Endothelial cell of umbilical vein (primary cell): Measurements from ENCODE around the gene DMBX1.

Experiments used
- EZH2 ChIP-seq: IDR thresholded peaks from 2 replicates; pipeline ENCODE4 v1.6.1; 2012; ENCODE audit warnings: borderline replicate concordance, low read depth, mild to moderate bottlenecking, moderate library complexity, low read length, inconsistent platforms; ENCODE audit not compliant: severe bottlenecking
- FOS ChIP-seq: IDR thresholded peaks from 2 replicates; pipeline ENCODE4 v1.6.1; 2011; ENCODE audit warnings: mild to moderate bottlenecking, low read length, moderate library complexity, borderline replicate concordance; ENCODE audit not compliant: insufficient read depth
- GATA2 ChIP-seq: IDR thresholded peaks from 2 replicates; pipeline ENCODE4 v1.7.0; 2011; ENCODE audit warnings: low read depth, mild to moderate bottlenecking, moderate library complexity, mixed read lengths, low read length; ENCODE audit not compliant: insufficient read length, insufficient read depth
- JUN ChIP-seq: IDR thresholded peaks from 2 replicates; pipeline ENCODE4 v1.6.1; 2011; ENCODE audit warnings: borderline replicate concordance, low read depth; ENCODE audit not compliant: insufficient read length, insufficient read depth
- POLR2A ChIP-seq: IDR thresholded peaks from 2 replicates; pipeline ENCODE4 v1.6.1; 2012; ENCODE audit warnings: low read depth, mild to moderate bottlenecking, control low read depth, low read length
- POLR2AphosphoS5 ChIP-seq: IDR thresholded peaks from 2 replicates; pipeline ENCODE4 v1.6.1; 2012; ENCODE audit warnings: low read depth, mild to moderate bottlenecking, control low read depth, low read length, moderate library complexity; ENCODE audit not compliant: insufficient read depth
- TF ChIP-seq, protein P1 (sequence below), 2 donors: IDR thresholded peaks; 1 replicate in 1 of 2; 2 replicates in 1 of 2; pipeline ENCODE4 v1.5.1; 2011; ENCODE audit warnings: low read length in 2 of 2, mild to moderate bottlenecking in 2 of 2, moderate library complexity in 2 of 2, control low read depth in 1 of 2, inconsistent platforms in 1 of 2, low read depth in 1 of 2; ENCODE audit not compliant: insufficient read depth in 1 of 2; ENCODE audit errors: extremely low read depth in 1 of 2
- TF ChIP-seq, protein P2 (sequence below): IDR thresholded peaks from 2 replicates; pipeline ENCODE4 v1.6.1; 2011; ENCODE audit not compliant: insufficient read depth, insufficient read length

DNA sequence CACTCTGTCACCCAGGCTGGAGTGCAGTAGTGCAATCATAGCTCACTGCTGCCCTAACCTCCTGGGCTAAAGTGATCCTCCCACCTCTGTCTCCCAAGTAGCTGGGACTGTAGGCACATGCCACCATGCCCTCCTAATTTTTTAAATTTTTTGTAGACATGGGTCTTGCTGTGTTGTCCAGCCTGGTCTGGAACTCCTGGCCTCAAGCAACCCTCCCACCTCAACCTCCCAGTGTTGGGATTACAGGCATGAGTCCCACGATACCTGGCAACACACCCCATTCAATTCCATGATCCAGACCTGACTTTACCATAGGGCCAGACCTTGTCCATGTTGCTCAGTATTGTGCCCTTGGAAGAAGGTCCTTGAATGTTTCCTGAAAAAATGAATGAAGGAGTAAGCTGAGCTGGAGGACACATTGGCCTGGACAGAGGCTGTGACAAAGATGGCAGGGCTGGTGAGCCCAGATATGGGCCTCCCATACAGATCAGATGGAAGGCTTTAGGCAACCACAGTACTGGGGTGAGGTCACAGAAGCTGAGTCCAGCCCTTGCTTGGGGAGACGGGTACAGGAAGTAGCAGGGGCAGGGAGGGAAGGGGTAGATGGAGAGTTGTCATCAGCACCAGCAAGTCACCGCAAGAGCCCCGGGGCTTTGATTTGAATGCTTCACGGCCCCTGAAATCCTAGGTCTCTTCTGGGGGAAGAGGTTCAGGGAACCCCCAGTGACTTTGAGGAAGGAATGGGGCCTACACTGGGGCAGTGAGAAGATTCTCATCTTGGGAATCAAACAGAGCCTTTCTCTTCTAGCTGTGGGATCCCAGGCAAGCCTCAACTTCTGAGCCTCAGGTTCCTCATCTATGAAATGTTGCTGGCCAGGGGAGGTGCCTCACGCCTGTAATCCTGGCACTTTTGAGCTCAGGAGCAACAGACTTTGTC is 40.1 kb upstream of the DMBX1 start:
- TF ChIP-seq, protein P1, sequence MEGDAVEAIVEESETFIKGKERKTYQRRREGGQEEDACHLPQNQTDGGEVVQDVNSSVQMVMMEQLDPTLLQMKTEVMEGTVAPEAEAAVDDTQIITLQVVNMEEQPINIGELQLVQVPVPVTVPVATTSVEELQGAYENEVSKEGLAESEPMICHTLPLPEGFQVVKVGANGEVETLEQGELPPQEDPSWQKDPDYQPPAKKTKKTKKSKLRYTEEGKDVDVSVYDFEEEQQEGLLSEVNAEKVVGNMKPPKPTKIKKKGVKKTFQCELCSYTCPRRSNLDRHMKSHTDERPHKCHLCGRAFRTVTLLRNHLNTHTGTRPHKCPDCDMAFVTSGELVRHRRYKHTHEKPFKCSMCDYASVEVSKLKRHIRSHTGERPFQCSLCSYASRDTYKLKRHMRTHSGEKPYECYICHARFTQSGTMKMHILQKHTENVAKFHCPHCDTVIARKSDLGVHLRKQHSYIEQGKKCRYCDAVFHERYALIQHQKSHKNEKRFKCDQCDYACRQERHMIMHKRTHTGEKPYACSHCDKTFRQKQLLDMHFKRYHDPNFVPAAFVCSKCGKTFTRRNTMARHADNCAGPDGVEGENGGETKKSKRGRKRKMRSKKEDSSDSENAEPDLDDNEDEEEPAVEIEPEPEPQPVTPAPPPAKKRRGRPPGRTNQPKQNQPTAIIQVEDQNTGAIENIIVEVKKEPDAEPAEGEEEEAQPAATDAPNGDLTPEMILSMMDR (IDR thresholded peaks at IDR 0.05; ENCODE audit: extremely low read depth in 1 of 2, insufficient read depth in 1 of 2, low read depth in 1 of 2, low read length in 2 of 2) = no peak
- TF ChIP-seq EZH2 = no peak
- no peak for TF ChIP-seq POLR2A
- TF ChIP-seq POLR2AphosphoS5 = no peak
- TF ChIP-seq FOS = no peak
- TF ChIP-seq JUN = no peak
- TF ChIP-seq GATA2 = no peak
- TF ChIP-seq, protein P2, sequence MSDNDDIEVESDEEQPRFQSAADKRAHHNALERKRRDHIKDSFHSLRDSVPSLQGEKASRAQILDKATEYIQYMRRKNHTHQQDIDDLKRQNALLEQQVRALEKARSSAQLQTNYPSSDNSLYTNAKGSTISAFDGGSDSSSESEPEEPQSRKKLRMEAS = no peak
